ENCODE data around the gene ZNF750. TPM values are rescaled to one million over a fixed set of nuclear protein-coding genes. Genes with fewer than 3 reads are reported as not detected.

ZNF750 gene
- polyA plus RNA-seq (2011; rRNA removed) (not detected in 2 replicates), polyA minus RNA-seq (2011; rRNA and poly(A)+ RNA removed) (not detected in 2 replicates)

DNA sequence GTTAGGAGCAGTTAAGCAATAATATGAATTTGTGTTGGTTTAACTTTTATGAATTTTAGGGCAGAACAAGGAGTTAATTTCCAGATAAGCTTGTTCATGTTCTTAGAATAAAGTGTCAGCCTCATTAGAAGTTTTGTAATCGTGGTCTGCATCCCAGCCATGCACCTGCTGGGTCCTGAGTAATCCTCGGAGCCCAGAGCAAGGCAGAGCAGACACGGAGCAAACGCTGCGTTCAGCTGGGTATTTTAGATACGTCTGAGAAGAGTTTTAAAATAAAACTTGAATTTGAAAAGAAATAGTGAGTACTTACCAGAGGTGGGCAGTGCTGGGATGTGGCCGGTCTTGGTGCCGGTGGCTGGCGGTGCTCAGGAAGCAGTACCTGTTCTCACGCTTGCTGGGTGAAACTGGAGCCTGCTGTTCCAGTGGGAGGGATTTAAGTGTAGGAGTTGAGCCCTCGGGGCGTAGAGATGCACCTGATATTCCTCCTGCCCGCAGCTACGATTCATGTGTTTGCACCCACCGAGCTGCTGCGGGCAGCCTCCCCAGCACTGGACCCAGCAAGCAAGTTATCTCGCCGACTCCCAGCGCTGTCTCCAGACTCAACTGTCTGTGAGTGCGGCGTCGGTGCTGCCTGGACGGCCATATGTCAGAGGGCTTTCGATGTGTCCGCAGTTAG lies at the start of gene ZNF750:
Gene ZNF750, minus strand, starts transcription at position 406 of the 676 bp plus-strand sequence. CDS start 7,568 bp downstream, outside the sequence.
- Histone ChIP-seq H3K36me3 (ENCODE audit: control insufficient read depth, insufficient read depth, low read length) (no peaks in the 10 kb centered on the region), H3K4me3 (ENCODE audit: low read depth, low read length) (no peak within 1 kb of the TSS), H3K27me3 (ENCODE audit: control insufficient read depth, insufficient read depth, low read length) (no peaks in the 10 kb centered on the region)
- CTCF ChIA-PET, result interaction anchor here (0.6 to 1.8 kb wide), 3 partner anchors 15 to 59 kb away, joined by 3 to 4 read pairs (median 3); no protein-coding TSS in a partner anchor
- POLR2A ChIA-PET, result no interaction called here
- TF ChIP-seq, protein P1, sequence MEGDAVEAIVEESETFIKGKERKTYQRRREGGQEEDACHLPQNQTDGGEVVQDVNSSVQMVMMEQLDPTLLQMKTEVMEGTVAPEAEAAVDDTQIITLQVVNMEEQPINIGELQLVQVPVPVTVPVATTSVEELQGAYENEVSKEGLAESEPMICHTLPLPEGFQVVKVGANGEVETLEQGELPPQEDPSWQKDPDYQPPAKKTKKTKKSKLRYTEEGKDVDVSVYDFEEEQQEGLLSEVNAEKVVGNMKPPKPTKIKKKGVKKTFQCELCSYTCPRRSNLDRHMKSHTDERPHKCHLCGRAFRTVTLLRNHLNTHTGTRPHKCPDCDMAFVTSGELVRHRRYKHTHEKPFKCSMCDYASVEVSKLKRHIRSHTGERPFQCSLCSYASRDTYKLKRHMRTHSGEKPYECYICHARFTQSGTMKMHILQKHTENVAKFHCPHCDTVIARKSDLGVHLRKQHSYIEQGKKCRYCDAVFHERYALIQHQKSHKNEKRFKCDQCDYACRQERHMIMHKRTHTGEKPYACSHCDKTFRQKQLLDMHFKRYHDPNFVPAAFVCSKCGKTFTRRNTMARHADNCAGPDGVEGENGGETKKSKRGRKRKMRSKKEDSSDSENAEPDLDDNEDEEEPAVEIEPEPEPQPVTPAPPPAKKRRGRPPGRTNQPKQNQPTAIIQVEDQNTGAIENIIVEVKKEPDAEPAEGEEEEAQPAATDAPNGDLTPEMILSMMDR (IDR thresholded peaks at IDR 0.05; ENCODE audit: insufficient read depth, low read depth, low read length), result no peak
- no peak for DNase-seq (ENCODE audit: low read depth)

DNA sequence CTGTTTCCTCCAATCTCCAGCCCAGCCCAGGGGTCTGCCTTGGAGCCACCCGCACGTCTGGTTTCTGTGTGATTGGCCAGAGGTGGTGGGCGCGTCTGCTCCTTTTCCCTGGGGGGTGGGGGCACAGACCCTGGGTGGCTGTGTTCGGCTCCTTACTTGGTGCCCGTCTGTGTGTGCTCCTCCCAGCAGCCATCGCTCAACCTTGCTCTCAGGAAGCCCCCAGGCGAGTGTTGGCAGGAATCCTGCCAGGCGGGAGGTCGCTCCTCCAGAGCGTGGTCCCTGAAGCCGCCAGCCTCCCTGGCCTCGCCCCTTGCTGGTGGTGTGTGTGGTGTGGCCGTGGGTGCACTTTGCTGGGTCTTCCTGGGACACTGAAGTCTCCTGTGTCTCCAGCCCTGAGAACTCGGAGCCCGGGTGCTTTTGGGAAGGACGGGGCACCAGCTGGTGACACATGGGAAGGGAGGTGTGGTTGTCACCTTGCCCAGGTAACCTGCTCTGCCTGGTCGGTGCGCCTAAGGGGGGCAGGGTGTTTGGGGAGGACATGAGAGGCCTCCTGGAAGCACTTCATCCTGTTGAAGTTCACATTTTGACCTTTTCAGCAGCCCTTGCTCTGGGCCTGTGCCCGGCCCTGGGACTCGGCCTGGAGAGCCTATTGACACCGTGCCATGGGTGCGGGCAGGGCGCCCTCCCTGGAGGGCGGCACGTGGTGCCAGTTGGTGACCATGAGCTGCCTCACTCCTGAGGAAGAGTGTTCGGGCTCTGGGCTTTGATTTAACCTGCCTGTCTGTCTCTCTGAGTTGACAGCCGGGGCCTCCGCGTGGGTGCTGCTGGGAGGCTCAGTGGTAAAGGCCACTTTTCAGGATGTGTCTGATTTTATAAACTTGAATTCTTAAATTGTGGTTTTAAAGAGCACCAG lies 49.0 kb upstream of the ZNF750 start:
- no peak overlapping the region for H3K4me3 ChIP-seq (ENCODE audit: low read depth, low read length)
- TF ChIP-seq, protein P1 (IDR thresholded peaks at IDR 0.05; ENCODE audit: insufficient read depth, low read depth, low read length), result no peak

DNA sequence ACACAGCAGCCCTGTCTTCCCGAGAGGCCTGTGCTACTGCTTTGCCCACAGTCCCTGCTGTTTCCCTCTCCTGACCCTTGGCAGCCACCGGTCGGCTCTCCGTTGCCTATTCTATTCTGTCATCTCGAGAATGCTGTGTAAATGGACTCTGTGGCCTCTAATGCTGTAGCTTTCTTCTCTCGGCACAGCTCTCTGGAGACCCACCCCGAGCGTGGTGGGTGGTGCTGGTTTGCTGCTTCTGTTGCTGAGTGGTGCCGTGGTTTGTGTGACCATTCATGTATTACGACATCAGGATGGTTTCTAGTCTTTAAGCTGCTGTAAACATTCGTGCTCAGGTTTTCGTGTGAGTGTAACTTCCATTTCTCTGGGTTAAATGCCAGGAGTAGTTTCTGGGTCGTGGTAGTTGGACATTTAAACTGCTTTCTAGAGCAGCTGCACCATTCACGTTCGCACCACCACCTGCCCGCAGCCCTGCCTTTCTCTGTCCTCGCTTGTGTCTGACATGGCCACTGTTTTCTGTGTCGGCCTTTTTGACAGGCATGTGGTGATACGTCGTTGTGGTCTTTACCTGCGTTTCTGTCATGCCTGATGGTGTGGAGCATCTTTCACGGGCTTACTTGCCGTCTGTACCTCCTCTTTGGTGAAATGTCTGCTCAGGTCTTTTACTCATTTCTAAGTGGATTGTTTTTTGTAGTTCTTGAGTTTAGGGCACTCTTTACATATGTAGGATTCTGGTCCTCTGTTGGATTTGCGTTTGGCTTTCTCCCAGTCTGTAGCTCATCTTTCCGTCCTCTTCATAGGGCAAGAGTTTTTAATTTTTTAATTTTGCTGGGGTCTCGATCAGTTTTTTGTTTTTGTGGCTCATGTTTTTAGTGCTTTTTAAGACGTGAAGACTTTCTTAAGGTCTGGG lies 47.7 kb upstream of the ZNF750 start:
- Histone ChIP-seq H3K36me3 (ENCODE audit: control insufficient read depth, insufficient read depth, low read length) (peaks cover 1% of the 10 kb centered on the region; the same call in 1 of the 2 replicates), H3K4me3 (ENCODE audit: low read depth, low read length) (no peak overlapping the region), H3K27me3 (ENCODE audit: control insufficient read depth, insufficient read depth, low read length) (no peaks in the 10 kb centered on the region)
- ChIA-PET POLR2A (no interaction called here), CTCF (interaction anchor here (0.6 to 1.5 kb wide), 2 partner anchors 11 to 207 kb away, joined by 6 to 8 read pairs; no protein-coding TSS in a partner anchor)
- TF ChIP-seq, protein P1 (IDR thresholded peaks at IDR 0.05; ENCODE audit: insufficient read depth, low read depth, low read length), result no peak
- no peak for DNase-seq (ENCODE audit: low read depth)

More for the DNA sequence above, 49.0 kb upstream of the ZNF750 start:
- POLR2A ChIA-PET, result no interaction called here
- peaks cover 1% of the 10 kb centered on the region; the same call in 1 of the 2 replicates for H3K36me3 ChIP-seq (ENCODE audit: control insufficient read depth, insufficient read depth, low read length)
- CTCF ChIA-PET, result interaction anchor here (1.0 kb wide), 1 partner anchor 12 kb away, joined by 3 read pairs; no protein-coding TSS in a partner anchor
- no peak for DNase-seq (ENCODE audit: low read depth)
- no peaks in the 10 kb centered on the region for H3K27me3 ChIP-seq (ENCODE audit: control insufficient read depth, insufficient read depth, low read length)

DNA sequence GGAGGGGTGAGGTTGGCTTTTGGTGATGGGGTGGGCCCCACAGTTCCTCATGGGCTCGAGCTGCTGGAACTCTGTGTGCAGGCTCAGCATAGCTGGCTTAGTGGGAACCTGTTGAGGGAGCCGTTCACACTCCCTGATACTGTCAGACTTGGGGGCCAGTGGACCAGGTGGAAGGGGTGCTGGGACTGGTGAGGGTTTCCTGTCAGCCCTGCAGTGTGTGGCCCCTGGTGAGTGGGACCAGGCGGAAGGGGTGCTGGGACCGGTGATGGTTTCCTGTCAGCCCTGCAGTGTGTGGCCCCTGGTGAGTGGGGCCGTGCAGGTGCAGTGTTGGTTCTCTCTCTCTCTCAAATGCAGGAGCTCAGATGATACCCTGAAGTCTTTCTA lies 45.1 kb upstream of the ZNF750 start:
- POLR2A ChIA-PET, result interaction anchor here (0.9 kb wide), 1 partner anchor 25 kb away, joined by 3 read pairs; no protein-coding TSS in a partner anchor
- DNase-seq (ENCODE audit: low read depth), result no peak
- Histone ChIP-seq H3K27me3 (ENCODE audit: control insufficient read depth, insufficient read depth, low read length) (no peaks in the 10 kb centered on the region), H3K4me3 (ENCODE audit: low read depth, low read length) (no peak overlapping the region), H3K36me3 (ENCODE audit: control insufficient read depth, insufficient read depth, low read length) (no peaks in the 10 kb centered on the region; the same call in 1 of the 2 replicates)
- CTCF ChIA-PET, result interaction anchor here (1.7 to 2.9 kb wide), 4 partner anchors 8 to 319 kb away, joined by 5 to 17 read pairs (median 9); no protein-coding TSS in a partner anchor
- TF ChIP-seq, protein P1 (IDR thresholded peaks at IDR 0.05; ENCODE audit: insufficient read depth, low read depth, low read length), result no peak

Data from BJ (cell line).